ENCODE data around the gene PLIN5.

PLIN5 gene

DNA sequence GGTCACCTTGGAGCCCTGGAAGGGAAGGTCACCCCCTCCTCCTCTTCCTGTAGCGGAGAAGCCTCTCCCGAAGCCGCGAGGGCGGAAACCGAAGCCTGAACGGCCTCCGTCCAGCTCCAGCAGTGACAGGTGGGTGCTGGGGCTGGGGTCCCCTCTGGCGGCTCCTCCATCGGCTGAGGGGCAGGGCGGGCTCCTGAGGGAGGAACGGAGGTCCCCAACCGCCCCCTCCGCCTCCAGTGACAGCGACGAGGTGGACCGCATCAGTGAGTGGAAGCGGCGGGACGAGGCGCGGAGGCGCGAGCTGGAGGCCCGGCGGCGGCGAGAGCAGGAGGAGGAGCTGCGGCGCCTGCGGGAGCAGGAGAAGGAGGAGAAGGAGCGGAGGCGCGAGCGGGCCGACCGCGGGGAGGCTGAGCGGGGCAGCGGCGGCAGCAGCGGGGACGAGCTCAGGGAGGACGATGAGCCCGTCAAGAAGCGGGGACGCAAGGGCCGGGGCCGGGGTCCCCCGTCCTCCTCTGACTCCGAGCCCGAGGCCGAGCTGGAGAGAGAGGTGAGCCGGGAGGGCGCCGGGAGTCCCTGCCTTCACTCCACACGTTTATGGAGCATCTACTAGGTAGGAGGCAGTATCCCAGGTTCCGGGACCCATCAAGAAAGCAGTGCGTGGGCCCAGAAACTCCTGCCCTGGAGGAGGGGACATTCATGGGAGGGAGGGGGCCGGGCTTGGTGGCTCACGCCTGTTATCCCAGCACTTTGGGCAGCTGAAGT is 40.9 kb downstream of the PLIN5 start:
- Histone ChIP-seq H3K4me3 (replicated peaks; ENCODE audit: low read depth, low read length) (no peak overlapping the region), H3K36me3 (ENCODE audit: control insufficient read depth, insufficient read depth, low read length) (peaks cover 26% of the 10 kb centered on the region), H3K27me3 (replicated peaks; ENCODE audit: control insufficient read depth, insufficient read depth, low read length) (no peaks in the 10 kb centered on the region)
- TF ChIP-seq, protein P1, sequence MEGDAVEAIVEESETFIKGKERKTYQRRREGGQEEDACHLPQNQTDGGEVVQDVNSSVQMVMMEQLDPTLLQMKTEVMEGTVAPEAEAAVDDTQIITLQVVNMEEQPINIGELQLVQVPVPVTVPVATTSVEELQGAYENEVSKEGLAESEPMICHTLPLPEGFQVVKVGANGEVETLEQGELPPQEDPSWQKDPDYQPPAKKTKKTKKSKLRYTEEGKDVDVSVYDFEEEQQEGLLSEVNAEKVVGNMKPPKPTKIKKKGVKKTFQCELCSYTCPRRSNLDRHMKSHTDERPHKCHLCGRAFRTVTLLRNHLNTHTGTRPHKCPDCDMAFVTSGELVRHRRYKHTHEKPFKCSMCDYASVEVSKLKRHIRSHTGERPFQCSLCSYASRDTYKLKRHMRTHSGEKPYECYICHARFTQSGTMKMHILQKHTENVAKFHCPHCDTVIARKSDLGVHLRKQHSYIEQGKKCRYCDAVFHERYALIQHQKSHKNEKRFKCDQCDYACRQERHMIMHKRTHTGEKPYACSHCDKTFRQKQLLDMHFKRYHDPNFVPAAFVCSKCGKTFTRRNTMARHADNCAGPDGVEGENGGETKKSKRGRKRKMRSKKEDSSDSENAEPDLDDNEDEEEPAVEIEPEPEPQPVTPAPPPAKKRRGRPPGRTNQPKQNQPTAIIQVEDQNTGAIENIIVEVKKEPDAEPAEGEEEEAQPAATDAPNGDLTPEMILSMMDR (IDR thresholded peaks at IDR 0.05; ENCODE audit: insufficient read depth, low read length, poor library complexity, severe bottlenecking): no peak
- no peak for DNase-seq (ENCODE audit: extremely low read depth, insufficient read length)

DNA sequence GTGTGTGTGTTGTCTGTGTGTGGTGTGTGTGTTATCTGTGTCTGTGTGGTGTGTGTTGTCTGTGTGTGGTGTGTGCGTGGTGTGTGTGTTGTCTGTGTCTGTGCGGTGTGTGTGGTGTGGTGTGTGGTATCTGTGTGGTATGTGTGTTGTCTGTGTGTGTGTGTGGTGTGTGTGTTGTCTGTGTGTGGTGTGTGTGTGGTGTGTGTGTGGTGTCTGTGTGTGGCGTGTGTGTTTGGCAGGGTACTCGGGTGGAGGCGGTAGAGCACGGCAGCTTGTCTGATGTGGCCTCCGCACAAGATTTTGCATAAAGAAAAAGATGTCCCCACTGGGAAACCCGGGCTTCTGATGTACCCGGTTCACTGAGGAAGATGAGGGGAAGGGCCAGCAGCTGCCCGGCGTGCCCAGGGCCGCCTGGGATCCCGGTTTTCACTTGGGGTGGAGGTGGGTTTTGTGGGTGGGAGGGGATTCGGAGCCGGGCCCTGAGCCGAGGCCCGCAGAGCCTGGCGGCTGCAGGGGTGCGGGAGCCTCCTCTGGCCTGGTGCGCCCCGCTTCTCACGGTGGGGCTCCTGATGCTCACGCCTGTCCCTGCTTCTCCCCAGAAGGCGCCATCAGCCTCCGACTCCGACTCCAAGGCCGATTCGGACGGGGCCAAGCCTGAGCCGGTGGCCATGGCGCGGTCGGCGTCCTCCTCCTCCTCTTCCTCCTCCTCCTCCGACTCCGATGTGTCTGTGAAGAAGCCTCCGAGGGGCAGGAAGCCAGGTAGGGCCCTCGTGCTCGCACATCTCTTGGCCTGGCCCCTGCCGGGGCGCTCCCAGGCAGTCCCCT is 41.7 kb downstream of the PLIN5 start:
- peaks cover 24% of the 10 kb centered on the region for H3K36me3 ChIP-seq (ENCODE audit: control insufficient read depth, insufficient read depth, low read length)
- no peak overlapping the region for H3K4me3 ChIP-seq (replicated peaks; ENCODE audit: low read depth, low read length)
- no peaks in the 10 kb centered on the region for H3K27me3 ChIP-seq (replicated peaks; ENCODE audit: control insufficient read depth, insufficient read depth, low read length)
- TF ChIP-seq, protein P1 (IDR thresholded peaks at IDR 0.05; ENCODE audit: insufficient read depth, low read length, poor library complexity, severe bottlenecking): no peak
- DNase-seq (ENCODE audit: extremely low read depth, insufficient read length): no peak

- Histone ChIP-seq H3K36me3 (ENCODE audit: control insufficient read depth, insufficient read depth, low read length) (peaks cover 21% of the 10 kb centered on the region), H3K4me3 (replicated peaks; ENCODE audit: low read depth, low read length) (no peak overlapping the region), H3K27me3 (replicated peaks; ENCODE audit: control insufficient read depth, insufficient read depth, low read length) (no peaks in the 10 kb centered on the region)
- TF ChIP-seq, protein P1 (IDR thresholded peaks at IDR 0.05; ENCODE audit: insufficient read depth, low read length, poor library complexity, severe bottlenecking): no peak
- no peak for DNase-seq (ENCODE audit: extremely low read depth, insufficient read length)
Measured at GRCh38 chr19:4492337-4493103, 42.5 kb downstream of the PLIN5 start.

GRCh38 chr19:4491446-4491845 is 43.6 kb downstream of the PLIN5 start:
- no peak for DNase-seq (ENCODE audit: extremely low read depth, insufficient read length)

DNA sequence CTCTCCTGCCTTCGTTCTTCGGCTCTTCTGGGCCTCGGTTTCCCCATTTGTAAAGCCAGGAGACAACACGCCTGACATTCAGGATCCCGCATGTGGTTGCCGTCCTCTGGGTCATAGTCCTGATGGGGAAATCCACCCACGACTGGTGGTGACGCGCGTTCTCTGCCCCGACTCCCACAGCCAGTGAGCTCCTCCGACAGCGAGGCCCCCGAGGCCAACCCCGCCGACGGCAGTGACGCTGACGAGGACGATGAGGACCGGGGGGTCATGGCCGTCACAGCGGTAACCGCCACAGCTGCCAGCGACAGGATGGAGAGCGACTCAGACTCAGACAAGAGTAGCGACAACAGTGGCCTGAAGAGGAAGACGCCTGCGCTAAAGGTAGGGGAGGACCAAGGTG is 46.5 kb downstream of the PLIN5 start:
- no peaks in the 10 kb centered on the region for H3K27me3 ChIP-seq (replicated peaks; ENCODE audit: control insufficient read depth, insufficient read depth, low read length)
- H3K4me3 ChIP-seq (replicated peaks; ENCODE audit: low read depth, low read length): no peak overlapping the region
- peaks cover 16% of the 10 kb centered on the region for H3K36me3 ChIP-seq (ENCODE audit: control insufficient read depth, insufficient read depth, low read length)
- TF ChIP-seq, protein P1 (IDR thresholded peaks at IDR 0.05; ENCODE audit: insufficient read depth, low read length, poor library complexity, severe bottlenecking): no peak
- DNase-seq (ENCODE audit: extremely low read depth, insufficient read length): no peak

More at GRCh38 chr19:4491446-4491845, 43.6 kb downstream of the PLIN5 start:
- H3K36me3 ChIP-seq (ENCODE audit: control insufficient read depth, insufficient read depth, low read length): peaks cover 20% of the 10 kb centered on the region
- no peaks in the 10 kb centered on the region for H3K27me3 ChIP-seq (replicated peaks; ENCODE audit: control insufficient read depth, insufficient read depth, low read length)
- H3K4me3 ChIP-seq (replicated peaks; ENCODE audit: low read depth, low read length): no peak overlapping the region
- TF ChIP-seq, protein P1 (IDR thresholded peaks at IDR 0.05; ENCODE audit: insufficient read depth, low read length, poor library complexity, severe bottlenecking): no peak

All from GM06990 (cell line).